ENCODE measurements around the gene PSME3IP1. TPM values are rescaled to one million over a fixed set of nuclear protein-coding genes. Genes with fewer than 3 reads are reported as not detected.
"Not testable (repeated sequence)": the region's sequence is repeated elsewhere in the genome, so short reads cannot be mapped to it uniquely, and the experiment has no call there.

Gene PSME3IP1
- total and polyA plus RNA-seq, 2 donors: 81.8 to 93.1 TPM

- Histone ChIP-seq H3K4me3 (ENCODE audit: low read length in 2 of 2) (no peak overlapping the region), H3K4me1 (ENCODE audit: control insufficient read depth in 2 of 2, insufficient read depth in 2 of 2, low read length in 2 of 2) (peaks cover 0 to 32% of the 10 kb centered on the region in 2 donors), H3K27me3 (ENCODE audit: control insufficient read depth in 2 of 2, insufficient read depth in 1 of 2, low read length in 1 of 2) (no peaks in the 10 kb centered on the region), H3K27ac (ENCODE audit: low read depth in 1 of 2, low read length in 1 of 2) (no peak overlapping the region), H3K9me3 (ENCODE audit: control insufficient read depth in 2 of 2, insufficient read depth in 1 of 2, low read length in 1 of 2) (no peaks in the 10 kb centered on the region), H3K36me3 (ENCODE audit: control insufficient read depth in 2 of 2, insufficient read depth in 2 of 2, low read length in 1 of 2) (no peaks in the 10 kb centered on the region)
- DNase-seq (ENCODE audit: low read depth in 6 of 9, low spot score in 9 of 9): no peak
- 95% methylated on average over 25 of the region's 25 CpGs for WGBS
Measured at GRCh38 chr16:57115514-57116182, 70.2 kb downstream of the PSME3IP1 start.

GRCh38 chr16:57115168-57115513, 70.7 kb downstream of the PSME3IP1 start:
- no peaks in the 10 kb centered on the region for H3K9me3 ChIP-seq (ENCODE audit: control insufficient read depth in 2 of 2, insufficient read depth in 1 of 2, low read length in 1 of 2)
- peaks cover 0 to 32% of the 10 kb centered on the region in 2 donors for H3K4me1 ChIP-seq (ENCODE audit: control insufficient read depth in 2 of 2, insufficient read depth in 2 of 2, low read length in 2 of 2)
- H3K4me3 ChIP-seq (ENCODE audit: low read length in 2 of 2): no peak overlapping the region
- H3K36me3 ChIP-seq (ENCODE audit: control insufficient read depth in 2 of 2, insufficient read depth in 2 of 2, low read length in 1 of 2): no peaks in the 10 kb centered on the region
- no peak overlapping the region for H3K27ac ChIP-seq (ENCODE audit: low read depth in 1 of 2, low read length in 1 of 2)
- 87% methylated on average over 10 of the region's 10 CpGs for WGBS
- no peak for DNase-seq (ENCODE audit: low read depth in 6 of 9, low spot score in 9 of 9)
- no peaks in the 10 kb centered on the region for H3K27me3 ChIP-seq (ENCODE audit: control insufficient read depth in 2 of 2, insufficient read depth in 1 of 2, low read length in 1 of 2)

GRCh38 chr16:57113664-57114063, 72.2 kb downstream of the PSME3IP1 start:
- Histone ChIP-seq H3K36me3 (ENCODE audit: control insufficient read depth in 2 of 2, insufficient read depth in 2 of 2, low read length in 1 of 2) (no peaks in the 10 kb centered on the region), H3K27ac (ENCODE audit: low read depth in 1 of 2, low read length in 1 of 2) (no peak overlapping the region), H3K27me3 (ENCODE audit: control insufficient read depth in 2 of 2, insufficient read depth in 1 of 2, low read length in 1 of 2) (no peaks in the 10 kb centered on the region), H3K9me3 (ENCODE audit: control insufficient read depth in 2 of 2, insufficient read depth in 1 of 2, low read length in 1 of 2) (no peaks in the 10 kb centered on the region), H3K4me1 (ENCODE audit: control insufficient read depth in 2 of 2, insufficient read depth in 2 of 2, low read length in 2 of 2) (peaks cover 0 to 32% of the 10 kb centered on the region in 2 donors), H3K4me3 (ENCODE audit: low read length in 2 of 2) (no peak overlapping the region)
- no peak for DNase-seq (ENCODE audit: low read depth in 6 of 9, low spot score in 9 of 9)
- 97% methylated on average over 5 of the region's 5 CpGs for WGBS

GRCh38 chr16:57113042-57113453, 72.8 kb downstream of the PSME3IP1 start:
- no peaks in the 10 kb centered on the region for H3K27me3 ChIP-seq (ENCODE audit: control insufficient read depth in 2 of 2, insufficient read depth in 1 of 2, low read length in 1 of 2)
- no peak overlapping the region for H3K4me3 ChIP-seq (ENCODE audit: low read length in 2 of 2)
- H3K9me3 ChIP-seq (ENCODE audit: control insufficient read depth in 2 of 2, insufficient read depth in 1 of 2, low read length in 1 of 2): no peaks in the 10 kb centered on the region
- no peak for DNase-seq (ENCODE audit: low read depth in 6 of 9, low spot score in 9 of 9)
- no peak overlapping the region for H3K27ac ChIP-seq (ENCODE audit: low read depth in 1 of 2, low read length in 1 of 2)
- 94% methylated on average over 14 of the region's 14 CpGs for WGBS
- H3K36me3 ChIP-seq (ENCODE audit: control insufficient read depth in 2 of 2, insufficient read depth in 2 of 2, low read length in 1 of 2): no peaks in the 10 kb centered on the region
- peaks cover 0 to 32% of the 10 kb centered on the region in 2 donors for H3K4me1 ChIP-seq (ENCODE audit: control insufficient read depth in 2 of 2, insufficient read depth in 2 of 2, low read length in 2 of 2)

GRCh38 chr16:57112403-57113041, 73.3 kb downstream of the PSME3IP1 start:
- H3K27ac ChIP-seq (ENCODE audit: low read depth in 1 of 2, low read length in 1 of 2): no peak overlapping the region
- H3K4me3 ChIP-seq (ENCODE audit: low read length in 2 of 2): no peak overlapping the region
- no peaks in the 10 kb centered on the region for H3K9me3 ChIP-seq (ENCODE audit: control insufficient read depth in 2 of 2, insufficient read depth in 1 of 2, low read length in 1 of 2)
- WGBS: 96% methylated on average over 10 of the region's 10 CpGs
- DNase-seq (ENCODE audit: low read depth in 6 of 9, low spot score in 9 of 9): no peak
- no peaks in the 10 kb centered on the region for H3K36me3 ChIP-seq (ENCODE audit: control insufficient read depth in 2 of 2, insufficient read depth in 2 of 2, low read length in 1 of 2)
- H3K4me1 ChIP-seq (ENCODE audit: control insufficient read depth in 2 of 2, insufficient read depth in 2 of 2, low read length in 2 of 2): peaks cover 0 to 32% of the 10 kb centered on the region in 2 donors
- no peaks in the 10 kb centered on the region for H3K27me3 ChIP-seq (ENCODE audit: control insufficient read depth in 2 of 2, insufficient read depth in 1 of 2, low read length in 1 of 2)

- no peaks in the 10 kb centered on the region for H3K9me3 ChIP-seq (ENCODE audit: control insufficient read depth in 2 of 2, insufficient read depth in 1 of 2, low read length in 1 of 2)
- no peak for DNase-seq (ENCODE audit: low read depth in 6 of 9, low spot score in 9 of 9)
- no peak overlapping the region for H3K4me3 ChIP-seq (ENCODE audit: low read length in 2 of 2)
- H3K27me3 ChIP-seq (ENCODE audit: control insufficient read depth in 2 of 2, insufficient read depth in 1 of 2, low read length in 1 of 2): no peaks in the 10 kb centered on the region
- WGBS: 96% methylated on average over 2 of the region's 2 CpGs
- H3K4me1 ChIP-seq (ENCODE audit: control insufficient read depth in 2 of 2, insufficient read depth in 2 of 2, low read length in 2 of 2): peaks cover 0 to 32% of the 10 kb centered on the region in 2 donors
- H3K36me3 ChIP-seq (ENCODE audit: control insufficient read depth in 2 of 2, insufficient read depth in 2 of 2, low read length in 1 of 2): no peaks in the 10 kb centered on the region
- H3K27ac ChIP-seq (ENCODE audit: low read depth in 1 of 2, low read length in 1 of 2): no peak overlapping the region
Measured at GRCh38 chr16:57111420-57111819, 74.4 kb downstream of the PSME3IP1 start.

- Histone ChIP-seq H3K27me3 (ENCODE audit: control insufficient read depth in 2 of 2, insufficient read depth in 1 of 2, low read length in 1 of 2) (no peaks in the 10 kb centered on the region), H3K4me1 (ENCODE audit: control insufficient read depth in 2 of 2, insufficient read depth in 2 of 2, low read length in 2 of 2) (peaks cover 0 to 32% of the 10 kb centered on the region in 2 donors), H3K36me3 (ENCODE audit: control insufficient read depth in 2 of 2, insufficient read depth in 2 of 2, low read length in 1 of 2) (no peaks in the 10 kb centered on the region), H3K27ac (ENCODE audit: low read depth in 1 of 2, low read length in 1 of 2) (no peak overlapping the region), H3K4me3 (ENCODE audit: low read length in 2 of 2) (no peak overlapping the region), H3K9me3 (ENCODE audit: control insufficient read depth in 2 of 2, insufficient read depth in 1 of 2, low read length in 1 of 2) (no peaks in the 10 kb centered on the region)
- WGBS: 99% methylated on average over 4 of the region's 4 CpGs
- DNase-seq (ENCODE audit: low read depth in 6 of 9, low spot score in 9 of 9): no peak
Measured at GRCh38 chr16:57110937-57111336, 74.9 kb downstream of the PSME3IP1 start.

- H3K36me3 ChIP-seq (ENCODE audit: control insufficient read depth in 2 of 2, insufficient read depth in 2 of 2, low read length in 1 of 2); H3K4me3 ChIP-seq (ENCODE audit: low read length in 2 of 2); H3K27me3 ChIP-seq (ENCODE audit: control insufficient read depth in 2 of 2, insufficient read depth in 1 of 2, low read length in 1 of 2); H3K9me3 ChIP-seq (ENCODE audit: control insufficient read depth in 2 of 2, insufficient read depth in 1 of 2, low read length in 1 of 2); H3K27ac ChIP-seq (ENCODE audit: low read depth in 1 of 2, low read length in 1 of 2); DNase-seq (ENCODE audit: low read depth in 6 of 9, low spot score in 9 of 9): not testable (repeated sequence)
- H3K4me1 ChIP-seq (ENCODE audit: control insufficient read depth in 2 of 2, insufficient read depth in 2 of 2, low read length in 2 of 2): peaks cover 0 to 19% of the 10 kb centered on the region in 2 donors
- 95% methylated on average over 10 of the region's 10 CpGs for WGBS
Measured at GRCh38 chr16:57109259-57110105, 76.4 kb downstream of the PSME3IP1 start.

GRCh38 chr16:57108432-57108831, 77.4 kb downstream of the PSME3IP1 start:
- no peaks in the 10 kb centered on the region for H3K27me3 ChIP-seq (ENCODE audit: control insufficient read depth in 2 of 2, insufficient read depth in 1 of 2, low read length in 1 of 2)
- H3K9me3 ChIP-seq (ENCODE audit: control insufficient read depth in 2 of 2, insufficient read depth in 1 of 2, low read length in 1 of 2): no peaks in the 10 kb centered on the region
- DNase-seq (ENCODE audit: low read depth in 6 of 9, low spot score in 9 of 9): no peak
- H3K4me3 ChIP-seq (ENCODE audit: low read length in 2 of 2): no peak overlapping the region
- no peaks in the 10 kb centered on the region for H3K36me3 ChIP-seq (ENCODE audit: control insufficient read depth in 2 of 2, insufficient read depth in 2 of 2, low read length in 1 of 2)
- WGBS: 74% methylated on average over 1 of the region's 1 CpG
- peaks cover 0 to 9% of the 10 kb centered on the region in 2 donors for H3K4me1 ChIP-seq (ENCODE audit: control insufficient read depth in 2 of 2, insufficient read depth in 2 of 2, low read length in 2 of 2)
- no peak overlapping the region for H3K27ac ChIP-seq (ENCODE audit: low read depth in 1 of 2, low read length in 1 of 2)

All from thymus (tissue), 11 donors.